ENCODE data around the gene ASF1B.
"Not testable (repeated sequence)": the region's sequence is repeated elsewhere in the genome, so short reads cannot be mapped to it uniquely, and the experiment has no call there.

ASF1B gene

GRCh38 chr19:14136509-14137281 lies at the start of gene ASF1B:
Gene ASF1B (minus strand): TSS chr19:14136589. CDS start chr19:14136456, 133 bp downstream.
- peak; percentile 95 for DNase-seq (ENCODE audit: insufficient read length, low spot score)
- FAIRE-seq = peak; percentile 70
- TF ChIP-seq POLR2A (IDR thresholded peaks at IDR 0.05; ENCODE audit: low read depth, low read length) = peak; percentile 96

- not testable (repeated sequence) for FAIRE-seq; DNase-seq (ENCODE audit: insufficient read length, low spot score)
Observed at GRCh38 chr19:14185691-14186090, 49.3 kb upstream of the ASF1B start.

GRCh38 chr19:14185158-14185557 lies 48.8 kb upstream of the ASF1B start:
- FAIRE-seq (no peak), DNase-seq (ENCODE audit: insufficient read length, low spot score) (no peak)
- TF ChIP-seq POLR2A (IDR thresholded peaks at IDR 0.05; ENCODE audit: low read depth, low read length) = no peak

GRCh38 chr19:14183741-14184350 lies 47.5 kb upstream of the ASF1B start:
- TF ChIP-seq POLR2A (IDR thresholded peaks at IDR 0.05; ENCODE audit: low read depth, low read length) = no peak
- no peak for FAIRE-seq
- DNase-seq (ENCODE audit: insufficient read length, low spot score) = no peak

- DNase-seq (ENCODE audit: insufficient read length, low spot score) (no peak), FAIRE-seq (no peak)
- no peak for TF ChIP-seq POLR2A (IDR thresholded peaks at IDR 0.05; ENCODE audit: low read depth, low read length)
Observed at GRCh38 chr19:14182476-14182875, 46.1 kb upstream of the ASF1B start.

GRCh38 chr19:14181906-14182305 lies 45.5 kb upstream of the ASF1B start:
- no peak for FAIRE-seq
- TF ChIP-seq POLR2A (IDR thresholded peaks at IDR 0.05; ENCODE audit: low read depth, low read length) = no peak
- no peak for DNase-seq (ENCODE audit: insufficient read length, low spot score)

- DNase-seq (ENCODE audit: insufficient read length, low spot score); FAIRE-seq: not testable (repeated sequence)
Observed at GRCh38 chr19:14181199-14181598, 44.8 kb upstream of the ASF1B start.

- no peak for DNase-seq (ENCODE audit: insufficient read length, low spot score)
- TF ChIP-seq POLR2A (IDR thresholded peaks at IDR 0.05; ENCODE audit: low read depth, low read length) = no peak
- FAIRE-seq = no peak
Observed at GRCh38 chr19:14177496-14178074, 41.2 kb upstream of the ASF1B start.

- DNase-seq (ENCODE audit: insufficient read length, low spot score) (no peak), FAIRE-seq (no peak)
- TF ChIP-seq POLR2A (IDR thresholded peaks at IDR 0.05; ENCODE audit: low read depth, low read length) = no peak
Observed at GRCh38 chr19:14175351-14175792, 39.0 kb upstream of the ASF1B start.

GRCh38 chr19:14174883-14175282 lies 38.5 kb upstream of the ASF1B start:
- DNase-seq (ENCODE audit: insufficient read length, low spot score) = no peak
- no peak for TF ChIP-seq POLR2A (IDR thresholded peaks at IDR 0.05; ENCODE audit: low read depth, low read length)
- no peak for FAIRE-seq

- TF ChIP-seq POLR2A (IDR thresholded peaks at IDR 0.05; ENCODE audit: low read depth, low read length) = no peak
- DNase-seq (ENCODE audit: insufficient read length, low spot score) (no peak), FAIRE-seq (no peak)
Observed at GRCh38 chr19:14168993-14169392, 32.6 kb upstream of the ASF1B start.

GRCh38 chr19:14168259-14168972 lies 32.0 kb upstream of the ASF1B start:
- DNase-seq (ENCODE audit: insufficient read length, low spot score) (no peak), FAIRE-seq (no peak)
- no peak for TF ChIP-seq POLR2A (IDR thresholded peaks at IDR 0.05; ENCODE audit: low read depth, low read length)

GRCh38 chr19:14167576-14168138 lies 31.3 kb upstream of the ASF1B start:
- FAIRE-seq (no peak), DNase-seq (ENCODE audit: insufficient read length, low spot score) (no peak)
- TF ChIP-seq POLR2A (IDR thresholded peaks at IDR 0.05; ENCODE audit: low read depth, low read length) = no peak

All from H54 (cell line).